HFFc6 (cell line): ENCODE data around the gene CFAP57. TPM values are rescaled to one million over a fixed set of nuclear protein-coding genes. Genes with fewer than 3 reads are reported as not detected.

Source experiments
- DNase-seq: peaks from one replicate; pipeline ENCODE4 v3.0.0-alpha.2; 2018
- H3K27ac Mint-ChIP-seq: 2 replicates; pipeline ENCODE4 v1.8.0; 2020; ENCODE audit warnings: mild to moderate bottlenecking, mixed read lengths
- H3K27me3 Mint-ChIP-seq: 2 replicates; pipeline ENCODE4 v1.8.0; 2021; ENCODE audit warnings: mild to moderate bottlenecking, moderate library complexity, mixed read lengths; ENCODE audit not compliant: insufficient read depth
- H3K36me3 Mint-ChIP-seq: 2 replicates; pipeline ENCODE4 v1.8.0; 2021; ENCODE audit warnings: low read depth, mixed read lengths
- H3K4me1 Mint-ChIP-seq: 2 replicates; pipeline ENCODE4 v1.8.0; 2020; ENCODE audit warnings: low read depth, mixed read lengths
- H3K4me3 Mint-ChIP-seq: 2 replicates; pipeline ENCODE4 v1.8.0; 2020; ENCODE audit warnings: mild to moderate bottlenecking, moderate library complexity, mixed read lengths
- H3K9me3 Mint-ChIP-seq: 2 replicates; pipeline ENCODE4 v1.8.0; 2020; ENCODE audit warnings: mild to moderate bottlenecking, mixed read lengths
- total RNA-seq, 6 experiments: library from RNA; stranded (reverse); fragmentation: NEBNext Ultra II Directional; extraction: Animal tissue kit (Norgen Biotek cat#: 25700); gene quantifications; 2 replicates in 1 of 6; 3 replicates in 5 of 6; pipeline ENCODE4 v1.2.3, GENCODE V29; 2021
- TF ChIP-seq, protein P1 (sequence below): fragments of 200-600 bp; sonication (generic); IDR thresholded peaks from 2 replicates; pipeline ENCODE4 v1.5.0; 2021; ENCODE audit warnings: antibody characterized with exemption, mild to moderate bottlenecking

The CFAP57 gene
- total RNA-seq, 6 experiments from 2014 or later = 0.14 to 0.75 (median 0.19) TPM

DNA sequence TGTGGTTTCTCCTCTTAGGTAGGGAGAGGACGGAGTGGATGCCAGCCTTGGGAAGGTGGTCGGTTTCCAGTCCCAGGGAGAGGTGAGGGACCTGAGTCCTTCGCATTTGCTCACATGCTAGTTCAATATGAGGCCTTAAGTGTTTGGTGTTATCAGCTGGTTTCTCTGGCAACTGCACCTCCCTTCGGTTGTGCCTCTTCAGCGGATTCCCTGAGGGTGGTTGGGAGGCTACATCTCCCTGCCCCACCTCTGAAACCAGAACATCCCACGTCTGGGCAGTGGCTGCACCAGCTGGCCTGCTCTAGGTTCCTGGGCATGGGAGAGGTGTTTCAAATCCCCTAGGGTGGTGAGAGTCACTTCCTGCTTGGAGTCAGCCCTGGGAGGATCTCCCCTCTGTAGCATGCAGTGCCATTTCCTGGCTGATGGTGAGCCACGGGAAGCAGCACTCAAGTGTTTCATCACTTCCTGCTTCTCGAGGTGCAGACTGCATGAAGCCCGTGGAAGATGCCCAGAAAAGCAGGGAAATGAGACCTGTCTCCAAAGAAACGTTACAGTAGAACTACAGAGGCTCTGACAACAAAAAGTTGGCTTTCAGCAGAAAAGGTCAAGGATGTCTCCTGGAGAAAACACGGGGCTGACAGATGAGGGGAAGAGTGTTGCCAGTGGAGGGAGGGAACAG, 102.1 kb downstream of the CFAP57 start:
- Mint-ChIP-seq H3K27ac (no peak overlapping the region), H3K27me3 (peaks cover 8% of the 10 kb centered on the region), H3K9me3 (no peaks in the 10 kb centered on the region), H3K36me3 (no peaks in the 10 kb centered on the region), H3K4me3 (no peak overlapping the region), H3K4me1 (peaks cover 10% of the 10 kb centered on the region)
- peak; percentile 11 for DNase-seq
- TF ChIP-seq, protein P1, sequence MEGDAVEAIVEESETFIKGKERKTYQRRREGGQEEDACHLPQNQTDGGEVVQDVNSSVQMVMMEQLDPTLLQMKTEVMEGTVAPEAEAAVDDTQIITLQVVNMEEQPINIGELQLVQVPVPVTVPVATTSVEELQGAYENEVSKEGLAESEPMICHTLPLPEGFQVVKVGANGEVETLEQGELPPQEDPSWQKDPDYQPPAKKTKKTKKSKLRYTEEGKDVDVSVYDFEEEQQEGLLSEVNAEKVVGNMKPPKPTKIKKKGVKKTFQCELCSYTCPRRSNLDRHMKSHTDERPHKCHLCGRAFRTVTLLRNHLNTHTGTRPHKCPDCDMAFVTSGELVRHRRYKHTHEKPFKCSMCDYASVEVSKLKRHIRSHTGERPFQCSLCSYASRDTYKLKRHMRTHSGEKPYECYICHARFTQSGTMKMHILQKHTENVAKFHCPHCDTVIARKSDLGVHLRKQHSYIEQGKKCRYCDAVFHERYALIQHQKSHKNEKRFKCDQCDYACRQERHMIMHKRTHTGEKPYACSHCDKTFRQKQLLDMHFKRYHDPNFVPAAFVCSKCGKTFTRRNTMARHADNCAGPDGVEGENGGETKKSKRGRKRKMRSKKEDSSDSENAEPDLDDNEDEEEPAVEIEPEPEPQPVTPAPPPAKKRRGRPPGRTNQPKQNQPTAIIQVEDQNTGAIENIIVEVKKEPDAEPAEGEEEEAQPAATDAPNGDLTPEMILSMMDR = no peak

DNA sequence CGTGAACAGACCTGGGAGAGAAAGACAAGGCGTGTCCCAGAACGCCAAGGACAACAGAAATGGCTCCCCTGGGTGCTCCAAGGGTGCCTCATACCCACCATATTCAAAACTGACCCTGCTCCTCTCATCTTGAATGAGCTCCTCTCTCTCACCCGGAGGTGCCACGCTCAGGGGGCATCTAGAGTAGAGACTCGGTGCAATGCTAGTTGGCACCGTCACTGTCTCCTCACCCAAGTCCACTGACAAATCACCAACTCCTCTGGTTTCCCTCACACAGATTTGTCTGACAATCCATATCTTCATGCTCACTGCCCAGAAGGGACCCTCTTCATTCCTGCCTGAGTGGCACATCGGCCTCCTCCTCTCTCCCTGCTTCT, 102.7 kb downstream of the CFAP57 start:
- DNase-seq = no peak
- TF ChIP-seq, protein P1 = no peak
- Mint-ChIP-seq H3K27ac (no peak overlapping the region; the same call in 1 of the 2 replicates), H3K4me3 (no peak overlapping the region), H3K36me3 (no peaks in the 10 kb centered on the region), H3K9me3 (no peaks in the 10 kb centered on the region), H3K4me1 (peaks cover 10% of the 10 kb centered on the region), H3K27me3 (peaks cover 7% of the 10 kb centered on the region)

DNA sequence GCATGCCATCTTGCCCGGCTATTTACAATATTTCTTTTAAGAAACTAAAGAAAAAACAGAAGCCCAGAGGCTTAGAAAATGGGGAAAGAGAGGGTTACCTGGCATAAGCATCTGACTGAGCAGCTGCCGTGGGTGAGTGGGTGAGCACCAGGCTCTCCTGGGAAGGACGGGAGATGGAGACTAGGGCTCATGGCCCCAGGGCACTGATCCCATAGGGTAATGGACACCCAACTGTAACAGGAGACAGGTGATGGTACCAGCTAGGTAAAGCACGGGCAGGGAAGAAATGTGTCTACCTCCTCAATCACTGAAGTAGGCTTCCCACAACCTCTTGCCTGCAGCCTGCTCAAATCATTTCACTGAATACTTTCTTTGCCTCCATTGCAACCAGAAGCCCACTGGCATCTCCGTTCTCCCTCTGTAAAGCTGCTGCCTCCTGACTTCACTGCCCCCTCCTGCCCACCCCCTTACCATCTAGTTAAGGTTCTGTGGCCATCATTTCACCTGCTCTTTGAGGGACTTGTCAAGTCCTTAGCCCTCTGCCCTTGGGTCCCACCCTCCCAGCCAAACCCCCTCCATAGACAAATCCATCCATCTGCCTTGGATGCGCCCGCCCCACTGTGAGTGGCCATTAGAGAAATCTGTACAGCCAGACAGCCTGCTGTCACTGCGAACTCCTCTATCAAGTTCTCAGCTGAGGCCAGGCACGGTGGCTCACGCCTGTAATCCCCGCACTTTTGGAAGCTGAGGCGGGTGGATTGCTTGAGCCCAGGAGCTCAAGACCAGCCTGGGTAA, 103.9 kb downstream of the CFAP57 start:
- peaks cover 4% of the 10 kb centered on the region for H3K27me3 Mint-ChIP-seq
- no peaks in the 10 kb centered on the region for H3K9me3 Mint-ChIP-seq
- TF ChIP-seq, protein P1 = no peak
- H3K36me3 Mint-ChIP-seq = no peaks in the 10 kb centered on the region
- no peak overlapping the region for H3K27ac Mint-ChIP-seq
- H3K4me1 Mint-ChIP-seq = peaks cover 10% of the 10 kb centered on the region
- DNase-seq = no peak
- no peak overlapping the region for H3K4me3 Mint-ChIP-seq

DNA sequence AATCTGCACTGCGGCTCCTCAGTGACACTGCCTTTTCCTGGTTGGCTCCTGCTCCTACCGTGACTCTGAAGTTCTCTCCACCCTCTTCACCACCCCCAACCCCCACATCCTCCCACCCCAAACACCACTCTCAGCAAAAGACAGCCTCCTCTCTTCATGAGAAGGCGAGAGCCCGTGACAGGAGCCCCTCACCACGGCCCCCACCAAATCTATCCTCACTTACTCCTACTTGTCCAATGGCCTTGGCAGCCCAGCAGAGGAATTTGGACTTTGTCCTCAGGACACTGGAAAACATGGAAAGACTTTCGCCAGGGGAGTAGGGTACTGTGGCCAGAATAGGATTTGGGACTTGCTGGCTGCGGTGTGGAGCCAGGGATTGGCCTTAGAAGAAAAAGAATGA, 104.5 kb downstream of the CFAP57 start:
- Mint-ChIP-seq H3K4me1 (peaks cover 10% of the 10 kb centered on the region), H3K4me3 (no peak overlapping the region), H3K27ac (no peak overlapping the region), H3K36me3 (no peaks in the 10 kb centered on the region), H3K9me3 (no peaks in the 10 kb centered on the region), H3K27me3 (peaks cover 4% of the 10 kb centered on the region)
- TF ChIP-seq, protein P1 = no peak
- DNase-seq = no peak

DNA sequence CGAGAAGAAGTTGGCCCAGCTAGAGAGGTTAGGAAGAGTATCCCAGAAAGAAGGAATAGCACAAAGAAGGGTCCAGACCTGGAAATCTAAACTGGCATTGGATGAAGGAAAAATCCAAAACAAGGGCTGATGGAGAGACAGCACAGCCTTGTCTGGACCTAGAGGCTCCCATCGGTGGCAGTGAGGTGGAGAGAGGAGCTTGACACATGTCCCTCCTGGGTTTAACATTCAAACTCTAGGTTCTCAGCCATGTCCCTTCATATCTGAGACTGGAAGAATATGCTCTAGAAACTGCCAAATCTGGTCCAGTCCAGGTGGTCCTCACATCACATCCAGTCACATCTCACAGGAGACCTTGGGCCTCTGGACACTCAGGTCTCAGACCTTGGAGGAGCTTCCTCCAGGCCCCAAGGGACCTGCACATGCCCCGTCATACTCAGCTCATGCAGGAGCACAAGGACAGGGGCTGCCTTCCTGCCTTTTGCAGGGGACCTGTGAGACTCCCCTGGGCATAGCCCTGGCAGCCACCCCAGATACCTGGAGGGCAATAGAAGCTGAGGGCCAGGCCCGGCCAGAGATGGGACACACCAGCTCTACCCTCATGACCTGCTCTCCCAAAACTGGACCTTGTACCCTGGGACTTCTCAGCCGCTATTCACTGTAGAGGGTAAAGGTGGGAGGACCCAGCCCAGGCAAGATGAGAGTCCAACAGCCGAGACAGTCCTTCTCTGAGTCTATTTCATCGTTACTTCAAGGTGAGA, 105.2 kb downstream of the CFAP57 start:
- H3K27me3 Mint-ChIP-seq = peaks cover 4% of the 10 kb centered on the region
- DNase-seq = no peak
- H3K4me3 Mint-ChIP-seq = no peak overlapping the region
- no peaks in the 10 kb centered on the region for H3K9me3 Mint-ChIP-seq
- H3K27ac Mint-ChIP-seq = no peak overlapping the region
- H3K4me1 Mint-ChIP-seq = peaks cover 10% of the 10 kb centered on the region
- H3K36me3 Mint-ChIP-seq = no peaks in the 10 kb centered on the region
- TF ChIP-seq, protein P1 = no peak
